A549 (cell line): ENCODE data around the gene RPL13.

Experiments used
- BCL3 ChIP-seq: fragments of >200 bp; sonication (Bioruptor Twin); formaldehyde crosslinking; IDR thresholded peaks from 3 replicates; pipeline ENCODE4 v1.6.1; 2016
- CTCF ChIP-seq: fragments of >200 bp; sonication (Bioruptor Twin); formaldehyde crosslinking; IDR thresholded peaks from 3 replicates; pipeline ENCODE4 v1.5.1; 2016
- EP300 ChIP-seq, 2 experiments: fragments of >200 bp; sonication (Bioruptor Twin); formaldehyde crosslinking; IDR thresholded peaks; 2 replicates in 1 of 2; 3 replicates in 1 of 2; pipeline ENCODE4 v1.6.1; 2016 to 2017
- KDM1A ChIP-seq: fragments of 200-600 bp; sonication (generic); IDR thresholded peaks from 2 replicates; pipeline ENCODE4 v1.6.1; 2016; ENCODE audit warnings: low read depth, mild to moderate bottlenecking
- MAX ChIP-seq: IDR thresholded peaks from 2 replicates; pipeline ENCODE4 v1.6.1; 2012
- PHF8 ChIP-seq: fragments of 200-600 bp; sonication (generic); IDR thresholded peaks from 2 replicates; pipeline ENCODE4 v1.6.1; 2016; ENCODE audit warnings: low read depth, mild to moderate bottlenecking, antibody characterized with exemption, moderate library complexity, borderline replicate concordance
- POLR2A ChIP-seq: IDR thresholded peaks from 2 replicates; pipeline ENCODE4 v1.6.1; 2012; ENCODE audit warnings: mild to moderate bottlenecking, low read length
- POLR2AphosphoS2 ChIP-seq: conservative IDR thresholded peaks from 2 replicates; pipeline ENCODE4 v1.6.1; 2012; ENCODE audit warnings: low read length, improper control_type of control experiment, inconsistent platforms
- RARB ChIP-seq: fragments of 250-450 bp; sonication (Bioruptor Pico); IDR thresholded peaks from 2 replicates; pipeline ENCODE4 v1.8.0; 2021; ENCODE audit warnings: mild to moderate bottlenecking, moderate library complexity
- RCOR1 ChIP-seq: fragments of 150-350 bp; IDR thresholded peaks from 2 replicates; pipeline ENCODE4 v1.6.1; 2014; ENCODE audit warnings: antibody characterized with exemption, low read length, low read depth
- REST ChIP-seq: fragments of 200-600 bp; sonication (generic); IDR thresholded peaks from 2 replicates; pipeline ENCODE4 v1.6.1; 2016; ENCODE audit warnings: antibody characterized with exemption, mild to moderate bottlenecking, moderate library complexity
- TFCP2L1 ChIP-seq: fragments of 250-450 bp; sonication (Bioruptor Pico); IDR thresholded peaks from 2 replicates; pipeline ENCODE4 v1.5.0; 2021; ENCODE audit warnings: mild to moderate bottlenecking
- TP53 ChIP-seq: fragments of 250-450 bp; sonication (Bioruptor Pico); IDR thresholded peaks from 2 replicates; pipeline ENCODE4 v1.5.0; 2021; ENCODE audit warnings: mild to moderate bottlenecking, moderate library complexity

GRCh38 chr16:89511374-89511773 lies 49.1 kb upstream of the RPL13 start:
- TF ChIP-seq REST (no peak), POLR2AphosphoS2 (no peak), KDM1A (no peak), CTCF (no peak), RARB (CRISPR knock-in tag) (no peak), POLR2A (no peak), MAX (no peak), TFCP2L1 (CRISPR knock-in tag) (no peak), PHF8 (no peak), EP300 (IDR thresholded peaks at IDR 0.05) (no peak), TP53 (no peak), RCOR1 (no peak), BCL3 (no peak)
